GM19452 (cell line): ENCODE measurements around the gene PRIMPOL.
"Not testable (repeated sequence)": the region's sequence is repeated elsewhere in the genome, so short reads cannot be mapped to it uniquely, and the experiment has no call there.

Experiments
- ATAC-seq: cut with Tn5 transposase; IDR thresholded peaks from one replicate; pipeline ENCODE4 v1.9.1; 2021; ENCODE audit not compliant: unreplicated experiment

PRIMPOL gene

GRCh38 chr4:184702114-184702513 lies 52.6 kb downstream of the PRIMPOL start:
- no peak for ATAC-seq

- no peak for ATAC-seq
Observed at GRCh38 chr4:184705692-184706091, 56.2 kb downstream of the PRIMPOL start.

- ATAC-seq = no peak
Observed at GRCh38 chr4:184706453-184706852, 56.9 kb downstream of the PRIMPOL start.

GRCh38 chr4:184712322-184712721 lies 62.8 kb downstream of the PRIMPOL start:
- no peak for ATAC-seq

GRCh38 chr4:184713887-184714286 lies 64.3 kb downstream of the PRIMPOL start:
- ATAC-seq = no peak

- no peak for ATAC-seq
Observed at GRCh38 chr4:184715526-184715925, 66.0 kb downstream of the PRIMPOL start.

- no peak for ATAC-seq
Observed at GRCh38 chr4:184719407-184719806, 69.9 kb downstream of the PRIMPOL start.

GRCh38 chr4:184721254-184721653 lies 71.7 kb downstream of the PRIMPOL start:
- ATAC-seq = no peak

GRCh38 chr4:184722798-184723197 lies 73.3 kb downstream of the PRIMPOL start:
- no peak for ATAC-seq

- no peak for ATAC-seq
Observed at GRCh38 chr4:184727430-184727829, 77.9 kb downstream of the PRIMPOL start.

- no peak for ATAC-seq
Observed at GRCh38 chr4:184728858-184729257, 79.3 kb downstream of the PRIMPOL start.

- ATAC-seq = no peak
Observed at GRCh38 chr4:184729946-184730345, 80.4 kb downstream of the PRIMPOL start.

GRCh38 chr4:184731056-184731455 lies 81.5 kb downstream of the PRIMPOL start:
- no peak for ATAC-seq

GRCh38 chr4:184732126-184732525 lies 82.6 kb downstream of the PRIMPOL start:
- no peak for ATAC-seq

- peak; percentile 91 for ATAC-seq
Observed at GRCh38 chr4:184733654-184734524, 84.4 kb downstream of the PRIMPOL start, which contains the start of gene CENPU. Gene CENPU (minus strand): TSS chr4:184734096. CDS start chr4:184734062, 34 bp downstream.

- ATAC-seq = no peak
Observed at GRCh38 chr4:184734758-184735157, 85.2 kb downstream of the PRIMPOL start.

- ATAC-seq = not testable (repeated sequence)
Observed at GRCh38 chr4:184739575-184739974, 90.0 kb downstream of the PRIMPOL start.

- ATAC-seq = no peak
Observed at GRCh38 chr4:184740980-184741391, 91.4 kb downstream of the PRIMPOL start.

- not testable (repeated sequence) for ATAC-seq
Observed at GRCh38 chr4:184741651-184742050, 92.1 kb downstream of the PRIMPOL start.

GRCh38 chr4:184743650-184744049 lies 94.1 kb downstream of the PRIMPOL start:
- no peak for ATAC-seq

GRCh38 chr4:184744236-184744635 lies 94.7 kb downstream of the PRIMPOL start:
- ATAC-seq = no peak
